T-helper 2 cell treated with Interferon-gamma antibody and Interleukin-4, amounts not matched to agents 5 μg/mL and 100 μg/mL, for 36 hours (primary cell): ENCODE results near the gene CACNA1C.

Experiments used
- DNase-seq: peaks from one replicate; pipeline ENCODE4 v3.0.0; 2021; ENCODE audit warnings: low spot score
- H3K27ac Mint-ChIP-seq: one replicate; pipeline ENCODE4 v1.8.0; 2021; ENCODE audit warnings: mild to moderate bottlenecking, mixed read lengths
- H3K27me3 Mint-ChIP-seq: one replicate; pipeline ENCODE4 v1.8.0; 2021; ENCODE audit warnings: low read depth, mixed read lengths
- H3K36me3 Mint-ChIP-seq: one replicate; pipeline ENCODE4 v1.8.0; 2021; ENCODE audit warnings: low read depth, mixed read lengths
- H3K4me1 Mint-ChIP-seq: one replicate; pipeline ENCODE4 v1.8.0; 2021; ENCODE audit warnings: low read depth, mixed read lengths
- H3K4me3 Mint-ChIP-seq: one replicate; pipeline ENCODE4 v1.8.0; 2022; ENCODE audit warnings: mild to moderate bottlenecking, moderate library complexity, mixed read lengths
- H3K9me3 Mint-ChIP-seq: one replicate; pipeline ENCODE4 v1.8.0; 2021; ENCODE audit warnings: mixed read lengths

The CACNA1C gene

DNA sequence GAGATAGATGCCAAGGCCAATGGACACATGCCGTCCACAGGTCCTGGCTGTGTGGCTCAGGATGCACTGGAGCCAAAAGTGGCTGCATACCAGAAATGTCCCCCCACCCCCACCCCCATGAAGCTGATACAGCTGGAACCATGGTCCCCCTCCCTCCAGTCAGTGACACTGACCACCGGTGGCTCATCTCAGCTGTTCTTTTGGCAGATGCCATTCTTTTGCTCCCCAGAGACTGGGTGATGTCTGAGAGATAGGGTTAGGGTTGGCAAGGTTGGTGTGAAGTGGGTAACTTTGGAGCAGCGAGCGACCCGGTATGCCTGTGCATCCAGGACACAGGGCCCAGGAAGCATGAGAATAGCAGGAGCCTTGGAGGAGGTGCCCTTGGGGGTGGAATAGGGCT, 285.6 kb downstream of the CACNA1C start:
- H3K9me3 Mint-ChIP-seq = no peaks in the 10 kb centered on the region
- H3K4me1 Mint-ChIP-seq = no peaks in the 10 kb centered on the region
- H3K27me3 Mint-ChIP-seq = peaks cover 13% of the 10 kb centered on the region
- H3K27ac Mint-ChIP-seq = no peak overlapping the region
- H3K4me3 Mint-ChIP-seq = no peak overlapping the region
- H3K36me3 Mint-ChIP-seq = no peaks in the 10 kb centered on the region
- DNase-seq = no peak

GRCh38 chr12:2338991-2339431, 286.2 kb downstream of the CACNA1C start:
- DNase-seq = no peak
- Mint-ChIP-seq H3K36me3 (no peaks in the 10 kb centered on the region), H3K27ac (no peak overlapping the region), H3K4me1 (no peaks in the 10 kb centered on the region), H3K27me3 (peaks cover 19% of the 10 kb centered on the region), H3K4me3 (no peak overlapping the region), H3K9me3 (no peaks in the 10 kb centered on the region)

DNA sequence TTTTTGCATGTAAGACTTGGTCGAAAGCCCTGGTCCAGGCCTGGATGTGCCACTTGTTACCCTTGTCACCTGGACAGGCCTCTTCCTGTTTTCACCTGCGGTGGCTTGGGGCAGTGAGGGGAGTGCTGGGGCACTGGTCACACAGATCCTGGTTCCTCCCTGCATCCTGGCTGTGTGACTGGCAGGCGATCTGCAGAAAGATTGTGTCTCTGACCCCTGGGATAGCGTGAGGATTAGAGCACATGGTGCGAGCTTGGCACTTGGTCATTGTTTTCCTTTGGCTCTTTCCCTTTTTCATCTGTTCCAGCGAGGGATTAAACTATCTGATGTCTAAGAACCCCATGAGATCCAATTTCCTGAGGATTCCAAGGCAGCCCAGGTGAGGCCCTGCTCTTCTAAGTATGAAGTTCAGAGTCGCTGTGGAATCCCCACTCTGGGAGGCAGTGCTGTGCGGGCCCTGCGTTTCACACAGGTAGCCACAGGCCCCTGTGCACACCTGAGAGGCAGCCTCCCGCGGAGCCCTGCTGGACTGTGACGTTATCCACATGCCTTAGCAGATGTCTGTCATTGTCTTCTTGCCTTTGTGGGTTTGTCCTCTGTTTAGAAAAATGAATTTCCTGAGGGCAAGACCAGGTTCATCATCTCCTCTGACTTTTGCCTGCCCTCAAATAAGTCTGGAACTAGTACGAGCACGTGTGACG, 288.4 kb downstream of the CACNA1C start:
- Mint-ChIP-seq H3K36me3 (no peaks in the 10 kb centered on the region), H3K27me3 (peaks cover 26% of the 10 kb centered on the region), H3K4me1 (no peaks in the 10 kb centered on the region), H3K4me3 (no peak overlapping the region), H3K27ac (no peak overlapping the region), H3K9me3 (no peaks in the 10 kb centered on the region)
- DNase-seq = no peak

- H3K27ac Mint-ChIP-seq = no peak overlapping the region
- no peak overlapping the region for H3K4me3 Mint-ChIP-seq
- no peak for DNase-seq
- H3K4me1 Mint-ChIP-seq = no peaks in the 10 kb centered on the region
- H3K36me3 Mint-ChIP-seq = no peaks in the 10 kb centered on the region
- H3K9me3 Mint-ChIP-seq = no peaks in the 10 kb centered on the region
- H3K27me3 Mint-ChIP-seq = peaks cover 27% of the 10 kb centered on the region
Observed at GRCh38 chr12:2341871-2342270, 289.1 kb downstream of the CACNA1C start.

DNA sequence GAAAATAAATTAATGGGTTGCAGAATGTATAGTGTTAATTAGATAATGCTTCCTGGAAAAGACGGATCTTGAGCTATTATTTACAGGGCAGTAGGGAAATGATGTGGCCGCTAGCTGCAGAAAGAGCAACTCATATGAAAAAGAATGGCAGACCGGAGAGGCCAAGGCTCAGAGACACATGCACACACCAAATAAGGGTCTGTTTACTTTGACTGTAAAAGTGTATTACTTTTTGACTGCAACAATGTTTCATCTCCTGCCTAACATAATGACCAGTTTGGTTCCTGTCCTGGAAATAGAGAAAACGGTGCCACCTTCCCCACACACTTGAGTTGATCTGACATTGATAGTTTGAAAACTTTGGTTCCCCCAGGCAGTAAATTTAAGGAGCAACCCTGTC, 290.9 kb downstream of the CACNA1C start:
- no peaks in the 10 kb centered on the region for H3K4me1 Mint-ChIP-seq
- no peak for DNase-seq
- H3K9me3 Mint-ChIP-seq = no peaks in the 10 kb centered on the region
- H3K27ac Mint-ChIP-seq = no peak overlapping the region
- no peaks in the 10 kb centered on the region for H3K36me3 Mint-ChIP-seq
- H3K27me3 Mint-ChIP-seq = peaks cover 21% of the 10 kb centered on the region
- no peak overlapping the region for H3K4me3 Mint-ChIP-seq

- no peak for DNase-seq
- H3K27ac Mint-ChIP-seq = no peak overlapping the region
Observed at GRCh38 chr12:2344476-2344875, 291.7 kb downstream of the CACNA1C start.

GRCh38 chr12:2344885-2345284, 292.1 kb downstream of the CACNA1C start:
- no peaks in the 10 kb centered on the region for H3K9me3 Mint-ChIP-seq
- DNase-seq = no peak
- H3K27me3 Mint-ChIP-seq = peaks cover 21% of the 10 kb centered on the region
- H3K4me3 Mint-ChIP-seq = no peak overlapping the region
- no peak overlapping the region for H3K27ac Mint-ChIP-seq
- no peaks in the 10 kb centered on the region for H3K4me1 Mint-ChIP-seq
- H3K36me3 Mint-ChIP-seq = no peaks in the 10 kb centered on the region

More at GRCh38 chr12:2344476-2344875, 291.7 kb downstream of the CACNA1C start:
- Mint-ChIP-seq H3K4me3 (no peak overlapping the region), H3K36me3 (no peaks in the 10 kb centered on the region), H3K9me3 (no peaks in the 10 kb centered on the region), H3K4me1 (no peaks in the 10 kb centered on the region), H3K27me3 (peaks cover 21% of the 10 kb centered on the region)

DNA sequence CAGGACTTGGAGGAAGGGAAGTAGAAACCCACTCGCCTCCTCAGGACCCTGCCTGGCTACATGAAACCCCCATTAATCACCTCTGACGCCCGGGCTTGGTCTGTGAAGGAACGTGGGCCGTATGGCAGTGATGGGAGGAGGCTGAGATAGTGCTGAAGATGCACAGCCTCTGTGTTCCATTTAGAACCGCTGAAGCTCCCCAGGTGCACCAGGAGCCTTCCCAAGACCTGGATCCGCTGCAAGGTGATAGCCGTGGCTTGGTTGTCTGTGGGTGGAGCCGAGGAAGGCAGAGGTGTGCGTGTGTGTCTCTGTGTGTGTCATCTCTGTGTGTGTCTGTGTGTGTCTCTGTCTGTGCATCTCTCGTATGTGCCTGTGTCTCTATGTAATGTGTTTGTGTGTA, 293.1 kb downstream of the CACNA1C start:
- Mint-ChIP-seq H3K4me3 (no peak overlapping the region), H3K9me3 (no peaks in the 10 kb centered on the region), H3K36me3 (no peaks in the 10 kb centered on the region), H3K27me3 (peaks cover 21% of the 10 kb centered on the region), H3K27ac (no peak overlapping the region), H3K4me1 (no peaks in the 10 kb centered on the region)
- no peak for DNase-seq

DNA sequence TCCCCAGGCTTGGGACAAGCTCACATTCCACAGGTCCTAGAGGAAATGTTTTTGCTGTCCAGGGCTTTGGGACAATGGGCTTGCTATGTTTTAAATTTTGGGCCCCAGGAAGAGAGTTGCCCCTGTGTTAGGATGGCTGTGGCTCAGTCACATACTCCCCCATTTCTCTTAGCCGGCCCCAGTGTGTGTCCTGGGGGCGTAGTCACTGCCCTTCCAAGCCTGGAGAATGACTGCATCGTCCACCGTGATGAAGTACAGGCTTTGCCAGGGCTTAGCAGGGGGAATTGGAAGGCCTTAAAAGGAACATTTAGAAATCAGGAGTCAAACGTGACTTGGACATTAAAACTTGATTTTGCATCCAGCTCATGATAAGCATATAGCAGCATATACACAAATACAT, 293.6 kb downstream of the CACNA1C start:
- DNase-seq = no peak
- Mint-ChIP-seq H3K9me3 (no peaks in the 10 kb centered on the region), H3K4me1 (no peaks in the 10 kb centered on the region), H3K4me3 (no peak overlapping the region), H3K27ac (no peak overlapping the region), H3K36me3 (no peaks in the 10 kb centered on the region), H3K27me3 (peaks cover 21% of the 10 kb centered on the region)

DNA sequence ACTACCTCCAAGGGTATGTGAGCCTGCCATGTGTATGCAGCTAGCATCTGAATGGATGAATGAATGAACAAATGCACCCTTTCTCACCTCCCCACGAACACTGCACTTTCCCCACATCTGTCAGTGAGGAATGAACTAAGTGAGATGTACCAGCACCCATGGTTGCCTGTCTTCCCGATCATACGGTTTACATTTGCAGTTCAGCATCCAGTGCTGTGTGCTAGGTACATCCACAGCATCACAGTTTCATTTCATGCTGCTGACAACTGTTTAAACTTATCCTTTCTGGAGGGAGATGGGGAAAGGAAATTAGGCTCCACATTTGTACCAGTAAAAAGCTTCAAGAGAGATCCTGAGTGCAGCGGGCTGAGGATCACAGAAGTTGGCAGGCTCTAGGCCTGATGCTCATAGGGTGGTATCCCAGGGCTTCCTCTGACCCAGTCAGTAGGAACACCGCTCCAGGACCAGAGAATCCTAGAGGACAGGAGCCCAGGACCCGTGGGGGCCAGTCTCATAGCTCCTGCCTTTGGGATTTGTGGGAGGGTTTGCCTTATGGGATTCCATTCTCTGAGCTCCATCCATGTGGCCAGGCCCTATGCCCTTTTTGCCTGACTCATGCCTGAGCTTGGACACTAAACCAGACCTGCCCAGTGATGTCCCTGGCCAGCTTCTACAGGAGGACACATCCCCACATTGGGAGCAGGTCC, 294.5 kb downstream of the CACNA1C start:
- H3K4me1 Mint-ChIP-seq = no peaks in the 10 kb centered on the region
- no peaks in the 10 kb centered on the region for H3K36me3 Mint-ChIP-seq
- peaks cover 28% of the 10 kb centered on the region for H3K27me3 Mint-ChIP-seq
- H3K27ac Mint-ChIP-seq = no peak overlapping the region
- DNase-seq = no peak
- no peak overlapping the region for H3K4me3 Mint-ChIP-seq
- no peaks in the 10 kb centered on the region for H3K9me3 Mint-ChIP-seq

DNA sequence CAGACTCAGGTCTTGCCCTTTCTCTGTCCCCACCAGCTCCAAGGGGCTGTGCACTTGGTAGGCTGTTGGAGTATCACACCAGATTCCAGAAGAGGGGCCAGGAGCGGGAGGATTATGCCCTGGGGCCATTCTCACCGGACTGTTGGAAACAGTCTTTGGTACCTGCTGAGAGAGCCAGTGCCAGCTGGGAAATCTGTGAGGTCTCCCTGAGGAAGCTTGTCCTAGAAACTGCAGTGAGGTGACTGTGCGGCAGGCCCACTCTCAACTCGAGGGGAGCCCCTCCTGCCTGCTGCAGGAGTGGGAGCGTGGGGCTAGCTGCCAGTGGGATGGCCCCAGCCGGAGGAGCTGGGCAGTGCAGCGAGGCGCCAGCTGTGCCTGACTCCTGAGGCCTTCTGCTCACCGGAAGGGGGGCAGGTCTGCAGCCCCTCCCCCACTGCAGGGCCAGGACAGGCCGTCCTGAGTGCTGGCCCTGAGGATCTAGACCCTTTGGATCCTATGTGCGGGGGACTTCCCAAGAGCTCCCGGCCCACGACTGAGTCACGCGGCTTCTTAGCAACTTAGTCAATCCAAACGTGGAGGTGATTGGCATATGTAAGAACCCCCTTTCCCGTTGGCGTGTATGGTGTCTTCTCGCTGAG, 295.2 kb downstream of the CACNA1C start:
- no peak for DNase-seq
- H3K4me3 Mint-ChIP-seq = no peak overlapping the region
- H3K27me3 Mint-ChIP-seq = peaks cover 32% of the 10 kb centered on the region
- H3K4me1 Mint-ChIP-seq = no peaks in the 10 kb centered on the region
- H3K36me3 Mint-ChIP-seq = no peaks in the 10 kb centered on the region
- H3K27ac Mint-ChIP-seq = no peak overlapping the region
- no peaks in the 10 kb centered on the region for H3K9me3 Mint-ChIP-seq

GRCh38 chr12:2348482-2348852, 295.7 kb downstream of the CACNA1C start:
- no peak overlapping the region for H3K4me3 Mint-ChIP-seq
- no peaks in the 10 kb centered on the region for H3K4me1 Mint-ChIP-seq
- no peak for DNase-seq
- H3K36me3 Mint-ChIP-seq = no peaks in the 10 kb centered on the region
- no peaks in the 10 kb centered on the region for H3K9me3 Mint-ChIP-seq
- H3K27ac Mint-ChIP-seq = no peak overlapping the region
- peaks cover 33% of the 10 kb centered on the region for H3K27me3 Mint-ChIP-seq

DNA sequence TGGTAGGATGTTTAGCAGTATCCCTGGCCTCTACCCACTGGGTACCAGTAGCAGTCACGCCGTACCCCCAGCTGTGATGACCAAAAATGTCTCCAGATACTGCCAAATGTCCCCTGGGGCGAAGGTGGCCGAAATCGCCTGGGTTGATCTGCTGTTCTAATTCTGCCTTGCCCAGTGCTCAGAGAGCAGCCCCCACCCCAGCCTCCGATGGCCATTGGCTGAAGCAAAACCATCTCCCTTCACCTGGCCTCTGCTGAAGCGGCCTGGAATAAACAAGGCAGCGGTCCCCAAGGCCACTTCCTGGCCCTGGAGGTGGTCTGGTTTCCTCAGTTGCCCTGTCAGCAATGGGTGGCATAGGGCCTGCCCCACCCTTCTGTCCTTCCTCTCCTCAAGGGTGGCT, 298.4 kb downstream of the CACNA1C start:
- Mint-ChIP-seq H3K36me3 (no peaks in the 10 kb centered on the region), H3K27me3 (peaks cover 22% of the 10 kb centered on the region), H3K4me1 (peaks cover 4% of the 10 kb centered on the region), H3K27ac (no peak overlapping the region), H3K9me3 (no peaks in the 10 kb centered on the region), H3K4me3 (no peak overlapping the region)
- DNase-seq = no peak

DNA sequence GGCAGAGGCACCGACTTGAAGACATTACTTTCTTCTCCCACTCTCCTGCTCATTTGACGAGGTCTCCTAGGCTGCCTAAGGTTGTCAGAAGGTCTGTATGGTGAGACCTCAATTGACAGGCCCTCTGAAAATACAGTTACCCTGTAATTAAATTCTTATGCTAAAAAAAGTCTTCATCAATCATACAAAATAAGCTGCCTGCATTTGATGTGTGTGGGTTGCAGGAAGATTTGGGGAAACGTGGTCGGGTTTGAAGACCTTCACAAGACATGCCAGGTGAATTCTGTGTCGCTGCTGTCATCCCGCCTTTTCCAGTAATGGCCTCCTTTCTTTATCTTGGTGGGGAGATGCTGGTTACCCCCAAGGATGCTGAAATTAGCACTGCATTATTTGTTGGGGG, 299.4 kb downstream of the CACNA1C start:
- DNase-seq = no peak
- H3K9me3 Mint-ChIP-seq = no peaks in the 10 kb centered on the region
- no peak overlapping the region for H3K27ac Mint-ChIP-seq
- no peaks in the 10 kb centered on the region for H3K36me3 Mint-ChIP-seq
- peaks cover 5% of the 10 kb centered on the region for H3K4me1 Mint-ChIP-seq
- H3K4me3 Mint-ChIP-seq = no peak overlapping the region
- H3K27me3 Mint-ChIP-seq = peaks cover 24% of the 10 kb centered on the region
